ENCODE measurements around the gene ZNF808.

GRCh38 chr19:52524086-52524485 is 3.4 kb upstream of the ZNF808 start:
- TF ChIP-seq CTCF (IDR thresholded peaks at IDR 0.05) (no peak), EP300 (IDR thresholded peaks at IDR 0.05) (no peak), POLR2AphosphoS5 (IDR thresholded peaks at IDR 0.05) (no peak), POLR2A (IDR thresholded peaks at IDR 0.05) (no peak)
